GM12872 (cell line): ENCODE data around the gene GFPT2.

ENCODE experiments used
- TF ChIP-seq, protein P1 (sequence below): IDR thresholded peaks from 3 replicates; pipeline ENCODE4 v1.5.1; 2011; ENCODE audit warnings: low read depth, mild to moderate bottlenecking, low read length, moderate library complexity; ENCODE audit not compliant: insufficient read depth

Gene GFPT2

DNA sequence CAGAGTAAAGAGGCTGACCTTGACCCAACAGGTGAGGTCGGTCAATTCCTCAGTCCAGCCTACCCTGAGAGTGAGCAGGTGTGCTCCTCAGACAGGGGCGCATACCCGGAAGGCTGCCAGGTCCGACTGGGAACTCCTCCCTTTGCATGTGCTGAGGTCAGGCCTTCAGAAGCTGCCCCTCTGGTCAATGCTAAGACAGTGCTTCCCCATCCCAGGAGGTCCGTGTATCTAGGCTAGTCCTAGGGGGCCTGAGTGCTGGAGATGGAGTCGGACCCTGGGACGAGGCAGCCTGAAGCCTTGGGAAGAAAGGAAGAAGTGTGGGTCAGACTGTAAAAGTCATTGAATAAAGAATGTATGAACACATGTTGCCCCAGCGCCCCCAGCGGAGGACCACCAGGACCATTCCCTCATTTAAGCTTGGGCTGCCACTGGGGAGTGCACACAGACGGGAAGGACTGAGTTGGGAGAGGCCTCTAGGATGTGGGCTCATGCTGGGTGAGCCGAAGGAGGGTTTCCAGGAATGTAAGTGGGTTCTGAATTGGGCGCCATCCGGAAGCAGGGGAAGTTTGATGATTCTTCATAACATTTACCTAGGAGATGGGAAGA lies 41.0 kb upstream of the GFPT2 start:
- TF ChIP-seq, protein P1, sequence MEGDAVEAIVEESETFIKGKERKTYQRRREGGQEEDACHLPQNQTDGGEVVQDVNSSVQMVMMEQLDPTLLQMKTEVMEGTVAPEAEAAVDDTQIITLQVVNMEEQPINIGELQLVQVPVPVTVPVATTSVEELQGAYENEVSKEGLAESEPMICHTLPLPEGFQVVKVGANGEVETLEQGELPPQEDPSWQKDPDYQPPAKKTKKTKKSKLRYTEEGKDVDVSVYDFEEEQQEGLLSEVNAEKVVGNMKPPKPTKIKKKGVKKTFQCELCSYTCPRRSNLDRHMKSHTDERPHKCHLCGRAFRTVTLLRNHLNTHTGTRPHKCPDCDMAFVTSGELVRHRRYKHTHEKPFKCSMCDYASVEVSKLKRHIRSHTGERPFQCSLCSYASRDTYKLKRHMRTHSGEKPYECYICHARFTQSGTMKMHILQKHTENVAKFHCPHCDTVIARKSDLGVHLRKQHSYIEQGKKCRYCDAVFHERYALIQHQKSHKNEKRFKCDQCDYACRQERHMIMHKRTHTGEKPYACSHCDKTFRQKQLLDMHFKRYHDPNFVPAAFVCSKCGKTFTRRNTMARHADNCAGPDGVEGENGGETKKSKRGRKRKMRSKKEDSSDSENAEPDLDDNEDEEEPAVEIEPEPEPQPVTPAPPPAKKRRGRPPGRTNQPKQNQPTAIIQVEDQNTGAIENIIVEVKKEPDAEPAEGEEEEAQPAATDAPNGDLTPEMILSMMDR: no peak

DNA sequence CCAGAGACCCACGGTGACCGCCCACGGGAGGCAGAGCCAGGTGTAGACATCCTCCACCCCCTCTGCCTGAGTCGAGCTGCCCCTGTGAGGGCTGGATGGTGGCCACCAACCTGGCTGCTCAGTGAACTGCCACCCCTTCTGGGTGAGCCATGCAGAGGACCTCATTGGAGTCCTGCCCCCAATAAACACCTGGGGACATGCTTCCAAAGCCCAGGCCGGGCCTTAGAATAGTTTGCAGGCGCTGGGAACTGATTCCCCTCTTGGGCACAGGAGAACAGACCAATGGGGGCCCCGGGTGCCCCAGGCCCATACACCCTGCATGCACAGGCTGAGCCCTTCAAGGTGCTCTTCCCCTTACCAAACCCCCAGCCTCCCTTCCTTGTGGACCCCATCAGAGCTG lies 38.1 kb upstream of the GFPT2 start:
- TF ChIP-seq, protein P1: no peak

DNA sequence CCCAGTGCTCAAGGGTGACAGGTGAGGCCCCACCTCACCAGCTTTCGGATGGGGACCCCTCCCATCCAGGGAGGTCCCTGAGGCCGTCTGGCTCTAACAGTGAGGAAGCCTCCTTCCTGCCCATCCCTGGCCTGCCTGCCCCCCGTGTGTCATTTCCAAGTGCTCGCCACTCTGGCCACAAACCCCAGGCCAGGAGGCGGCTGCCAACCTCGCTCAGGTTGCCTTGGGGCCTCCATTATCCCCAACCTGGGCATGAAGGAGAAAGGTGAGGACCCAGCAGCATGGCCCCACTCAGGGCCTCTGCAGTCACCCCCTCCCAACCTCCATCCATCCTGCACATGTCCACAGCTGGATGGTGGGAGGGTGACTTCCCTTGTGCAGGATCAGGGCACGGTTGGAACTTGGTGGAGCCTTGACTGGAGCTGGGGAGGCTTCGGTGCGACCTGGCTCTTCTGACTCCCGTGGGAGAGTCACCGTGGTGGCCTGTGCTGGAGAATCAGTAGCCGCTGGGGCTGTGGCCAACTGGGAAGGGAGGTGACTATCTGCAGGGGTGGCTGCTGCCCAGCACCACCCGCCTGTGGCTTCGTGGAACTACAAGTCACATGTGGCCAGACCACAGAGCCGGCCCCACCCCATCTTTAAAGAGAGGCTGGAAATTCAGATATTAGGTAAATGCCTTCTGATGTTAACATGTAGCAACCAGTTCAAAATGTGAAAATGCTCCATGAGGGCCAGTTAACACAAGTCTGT lies 37.5 kb upstream of the GFPT2 start:
- TF ChIP-seq, protein P1: no peak

DNA sequence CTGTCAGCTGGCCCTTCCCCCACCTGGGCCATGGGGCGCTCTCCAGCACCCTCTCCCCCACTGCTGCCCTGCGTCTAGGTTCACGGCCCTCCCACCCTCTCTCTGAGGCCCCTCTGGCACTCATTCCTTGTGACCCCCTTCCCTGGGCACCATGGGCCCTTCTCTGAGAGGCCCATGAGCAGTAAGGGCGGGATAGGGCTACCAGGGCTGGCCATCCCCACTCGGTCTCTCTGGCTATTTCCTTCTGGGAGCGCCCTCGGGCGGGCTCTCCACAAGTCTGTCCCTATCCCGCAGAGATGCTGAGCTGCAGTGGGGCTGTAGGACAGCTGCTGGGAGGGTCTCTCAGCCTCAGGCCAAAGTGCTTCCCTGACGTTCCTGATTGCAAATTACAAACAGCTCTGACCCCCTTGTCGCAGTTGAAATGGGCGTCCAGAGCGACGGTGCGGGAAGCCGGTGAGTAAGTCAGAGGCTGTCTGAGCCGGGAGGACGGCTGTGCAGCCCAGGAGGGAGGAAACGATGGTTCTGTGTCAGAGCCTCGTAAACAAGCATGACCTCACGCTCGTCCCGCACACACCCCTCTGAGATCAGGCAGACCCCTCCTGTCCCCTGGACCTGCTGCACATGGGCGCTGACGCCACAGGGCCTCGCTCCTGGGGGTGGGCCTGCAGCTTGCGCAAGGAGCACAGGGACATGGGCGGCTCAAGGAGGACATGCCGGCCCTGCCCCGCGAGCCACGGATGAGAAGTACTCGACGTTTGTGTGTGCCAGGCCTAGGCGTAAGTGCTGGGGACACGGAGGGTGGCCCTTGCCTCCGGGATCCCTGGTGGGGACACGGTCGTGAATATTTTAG lies 36.3 kb upstream of the GFPT2 start:
- TF ChIP-seq, protein P1: no peak

DNA sequence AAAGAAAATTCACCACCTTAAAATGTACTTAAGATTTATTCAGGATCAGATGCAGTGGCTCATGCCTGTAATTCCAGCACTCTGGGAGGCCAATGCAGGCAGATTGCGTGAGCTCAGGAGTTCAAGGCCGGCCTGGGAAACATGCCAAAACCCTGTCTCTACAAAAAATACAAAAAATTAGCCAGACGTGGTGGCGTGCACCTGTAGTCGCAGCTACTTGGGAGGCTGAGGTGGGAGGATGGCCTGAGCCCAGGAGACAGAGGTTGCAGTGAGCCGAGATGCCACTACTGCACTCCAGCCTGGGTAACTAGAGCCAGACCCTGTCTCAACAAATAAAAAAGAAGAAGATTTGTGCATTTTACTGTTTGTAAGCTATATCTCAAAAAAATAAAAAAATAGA lies 34.7 kb upstream of the GFPT2 start:
- TF ChIP-seq, protein P1: no peak

DNA sequence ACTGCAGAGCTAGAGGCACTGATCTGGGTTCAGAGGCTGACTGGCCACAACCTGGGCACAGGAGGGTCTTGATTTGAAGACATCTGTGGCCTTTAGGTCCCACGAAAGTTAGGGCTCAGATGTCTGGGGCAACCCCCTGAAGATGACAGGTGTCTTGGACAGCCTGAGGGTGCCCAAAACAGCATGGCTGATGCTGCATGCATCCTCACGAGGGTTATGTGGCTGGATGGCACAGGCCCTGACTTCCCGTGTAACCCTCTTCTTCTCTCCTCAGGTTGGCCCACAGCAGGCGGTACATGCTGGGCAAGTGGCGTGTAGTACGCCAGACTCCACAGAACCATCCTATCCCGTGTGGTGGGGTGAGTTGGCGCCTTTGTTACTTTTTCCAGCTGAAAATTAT lies 29.8 kb upstream of the GFPT2 start:
- TF ChIP-seq, protein P1: no peak

DNA sequence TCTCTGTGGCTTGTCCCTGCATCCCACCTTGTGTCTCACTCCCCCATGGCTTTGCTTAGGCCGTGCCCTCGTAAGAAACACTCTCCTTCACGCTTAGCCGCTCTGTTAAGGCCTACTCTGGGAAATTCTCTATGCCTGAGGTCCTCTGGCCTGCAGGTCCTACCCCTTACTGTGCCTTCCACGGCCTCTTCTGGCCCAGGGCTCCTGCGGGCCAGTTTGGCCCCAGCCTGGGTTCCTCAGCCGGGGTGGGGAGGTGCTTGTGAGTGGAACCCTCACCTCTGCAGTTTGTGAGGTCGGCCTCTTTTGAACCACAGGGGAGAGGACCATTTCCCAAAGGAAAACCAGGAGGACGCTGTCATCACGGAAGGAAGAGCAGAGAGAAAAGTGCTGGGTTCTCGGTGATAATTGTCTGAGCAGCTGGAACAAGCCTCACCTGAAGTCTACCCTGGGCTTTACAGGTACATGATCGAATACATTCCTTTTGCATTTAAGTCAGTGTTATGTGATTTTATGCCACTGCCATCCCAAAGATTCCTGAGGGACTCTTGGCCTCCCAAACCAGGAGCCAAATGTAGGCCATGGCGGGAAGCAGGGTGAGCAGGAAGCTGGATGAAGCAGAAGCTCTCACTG lies 28.8 kb upstream of the GFPT2 start:
- TF ChIP-seq, protein P1: no peak
